ENCODE measurements around the gene SHISA9. TPM values are rescaled to one million over a fixed set of nuclear protein-coding genes. Genes with fewer than 3 reads are reported as not detected.

The SHISA9 gene
- polyA plus RNA-seq, 4 donors, result 2.8 to 6.2 (median 4.0) TPM

DNA sequence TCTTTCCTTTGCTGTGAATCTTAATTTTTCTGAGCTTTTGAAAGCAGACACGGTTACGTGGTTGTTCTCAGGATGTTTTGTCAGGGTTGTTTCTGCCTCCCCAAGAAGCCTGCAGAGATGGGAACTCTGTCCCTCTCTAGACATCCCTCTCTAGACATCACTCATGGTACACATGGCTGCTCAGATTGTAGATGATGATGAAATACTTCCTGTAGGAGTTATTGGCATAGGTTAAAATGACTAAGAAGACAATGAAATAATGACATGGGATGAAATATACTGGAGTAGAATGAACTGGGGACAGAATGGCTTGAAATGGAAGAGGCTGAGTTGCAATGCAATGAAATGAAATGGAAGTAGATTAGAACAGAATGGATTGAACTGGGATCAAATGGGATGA lies 253.4 kb downstream of the SHISA9 start:
- no peak for DNase-seq (ENCODE audit: low read depth in 4 of 4, low spot score in 2 of 4)

DNA sequence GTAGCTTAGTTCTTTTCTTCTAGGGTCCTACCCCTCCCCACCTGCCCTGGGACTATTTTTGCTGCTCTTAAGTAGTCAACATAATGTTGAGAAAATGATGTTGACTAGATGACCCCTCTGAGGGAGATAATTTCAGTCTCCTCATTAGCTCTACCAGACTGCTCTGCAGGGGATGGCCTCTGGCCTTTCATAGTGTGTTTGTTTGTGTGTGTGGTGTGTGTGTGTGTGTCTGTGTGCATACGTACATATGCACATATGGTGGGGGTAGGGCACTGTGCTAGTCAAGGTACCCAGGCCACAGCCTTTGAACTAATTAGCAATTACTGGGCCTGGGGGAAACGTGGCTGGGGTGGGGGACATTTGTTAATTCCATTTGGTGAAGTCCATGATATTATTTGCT lies 254.0 kb downstream of the SHISA9 start:
- DNase-seq (ENCODE audit: low read depth in 4 of 4, low spot score in 2 of 4), result no peak

DNA sequence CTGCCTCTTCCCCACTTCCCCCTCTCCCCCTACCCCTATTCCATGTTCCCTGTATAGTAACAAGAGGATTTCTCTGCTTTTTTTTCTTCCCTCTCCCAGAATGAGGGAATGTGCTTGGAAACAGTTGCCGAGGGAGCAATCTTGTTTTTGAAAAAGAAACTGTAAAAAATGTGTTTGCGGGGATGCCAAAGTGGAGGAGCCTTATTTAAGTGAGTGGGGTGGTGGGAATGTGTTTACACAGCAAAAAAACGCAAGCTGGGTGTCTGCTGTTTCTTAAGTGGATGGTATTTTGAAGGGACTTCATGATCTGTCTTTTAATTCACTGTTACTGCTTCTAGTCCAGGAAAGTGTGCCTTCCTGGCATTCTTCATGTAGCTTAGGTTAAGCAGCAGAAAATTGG lies 254.4 kb downstream of the SHISA9 start:
- no peak for DNase-seq (ENCODE audit: low read depth in 4 of 4, low spot score in 2 of 4)

DNA sequence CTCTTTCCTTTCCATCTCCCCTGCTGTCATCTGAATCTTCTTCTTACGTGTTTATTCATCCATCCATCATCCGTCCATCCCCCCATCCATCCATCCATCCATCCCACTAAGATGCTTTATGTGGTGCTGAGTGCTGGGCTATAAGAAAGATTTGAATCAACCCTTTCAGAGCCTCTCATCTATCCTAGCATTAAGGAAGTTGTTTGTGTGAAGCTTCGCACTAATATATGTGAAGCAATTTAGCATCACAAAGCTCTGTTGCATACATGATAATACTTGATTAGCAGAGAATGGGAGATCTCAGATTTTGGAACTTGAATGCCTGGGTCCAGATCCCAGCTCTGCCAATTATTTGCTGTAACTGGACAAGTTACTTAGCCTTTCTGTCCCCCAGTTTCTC lies 255.7 kb downstream of the SHISA9 start:
- DNase-seq (ENCODE audit: low read depth in 4 of 4, low spot score in 2 of 4), result no peak

DNA sequence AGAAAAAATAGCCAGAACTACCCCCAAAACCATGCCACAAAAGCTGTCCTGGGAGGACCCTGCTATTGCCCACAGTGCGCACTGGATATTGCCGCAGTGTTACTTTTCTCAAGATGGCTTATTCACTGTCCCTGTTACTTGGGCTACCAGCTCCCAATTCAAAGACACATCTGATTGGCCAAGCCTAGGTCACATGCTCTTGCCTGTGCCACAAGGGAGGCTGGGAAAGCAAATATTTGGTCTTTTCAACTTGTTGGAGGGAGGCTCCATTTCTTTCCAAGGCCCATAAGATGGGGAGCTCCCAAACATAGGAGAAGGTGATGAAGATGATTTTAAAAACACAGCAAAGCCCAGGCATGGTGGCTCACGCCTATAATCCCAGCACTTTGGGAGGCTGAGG lies 257.0 kb downstream of the SHISA9 start:
- no peak for DNase-seq (ENCODE audit: low read depth in 4 of 4, low spot score in 2 of 4)

DNA sequence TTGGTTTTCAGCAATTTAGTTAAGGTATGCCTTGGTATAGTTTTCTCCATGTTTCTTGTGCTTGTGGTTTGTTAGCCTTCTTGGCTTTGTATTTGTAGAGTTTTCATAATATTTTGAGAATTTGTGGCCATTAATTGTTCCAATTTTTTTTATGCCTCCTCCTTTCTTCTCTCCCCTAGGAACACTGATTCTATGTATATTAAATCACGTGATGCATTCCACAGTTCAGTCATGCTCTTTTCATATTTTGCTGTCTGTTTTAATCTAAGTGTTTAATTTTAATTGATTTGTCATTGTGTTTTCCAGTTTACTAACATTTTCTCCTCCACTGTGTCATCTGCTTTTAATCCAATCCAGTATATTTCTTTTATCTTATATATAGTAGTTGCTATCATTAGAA lies 263.6 kb downstream of the SHISA9 start:
- no peak for DNase-seq (ENCODE audit: low read depth in 4 of 4, low spot score in 2 of 4)

DNA sequence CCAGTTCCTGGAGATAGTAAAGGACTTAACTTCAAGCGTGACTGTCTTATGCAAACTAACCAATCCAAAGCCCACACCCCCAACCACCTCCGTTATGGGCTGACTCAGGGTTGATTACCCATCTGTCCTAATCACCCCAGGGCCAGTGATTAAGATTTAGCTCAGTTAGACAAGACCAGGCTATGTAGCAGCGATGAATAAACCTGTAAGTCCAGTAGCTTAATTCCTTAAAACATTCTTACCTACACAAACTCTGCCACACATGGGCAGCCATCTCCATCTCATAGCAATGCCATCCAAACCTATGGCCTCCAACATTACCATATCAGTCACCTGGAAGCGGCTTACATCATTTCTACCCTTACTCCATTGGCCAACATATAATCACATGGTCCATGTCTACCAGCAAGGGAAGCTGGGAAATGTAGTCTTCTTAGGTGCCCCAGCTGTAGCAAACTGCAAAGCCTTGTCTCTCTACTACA lies 266.7 kb downstream of the SHISA9 start:
- DNase-seq (ENCODE audit: low read depth in 4 of 4, low spot score in 2 of 4), result peak in 3 of 4 donors; percentile 2 to 25 (median 21)

DNA sequence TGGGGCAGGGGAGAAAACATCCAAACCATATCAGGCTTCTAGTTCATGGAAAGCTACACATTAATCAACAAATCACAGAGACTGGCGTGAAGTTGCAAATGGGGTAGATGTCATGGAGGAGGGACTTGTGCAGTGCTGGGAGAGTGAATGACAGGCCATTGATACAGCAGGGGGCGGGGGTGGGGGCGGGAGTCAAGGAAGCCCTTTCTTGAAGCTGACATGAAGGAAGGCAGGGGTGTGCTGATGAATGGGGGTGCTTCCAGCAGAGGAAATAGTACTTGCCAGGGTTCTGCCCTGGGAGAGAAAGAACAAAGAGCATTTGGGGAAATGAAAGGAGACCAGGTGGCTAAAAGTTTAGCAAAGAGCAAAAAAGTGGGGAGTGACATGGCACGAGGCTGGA lies 269.9 kb downstream of the SHISA9 start:
- no peak for DNase-seq (ENCODE audit: low read depth in 4 of 4, low spot score in 2 of 4)

DNA sequence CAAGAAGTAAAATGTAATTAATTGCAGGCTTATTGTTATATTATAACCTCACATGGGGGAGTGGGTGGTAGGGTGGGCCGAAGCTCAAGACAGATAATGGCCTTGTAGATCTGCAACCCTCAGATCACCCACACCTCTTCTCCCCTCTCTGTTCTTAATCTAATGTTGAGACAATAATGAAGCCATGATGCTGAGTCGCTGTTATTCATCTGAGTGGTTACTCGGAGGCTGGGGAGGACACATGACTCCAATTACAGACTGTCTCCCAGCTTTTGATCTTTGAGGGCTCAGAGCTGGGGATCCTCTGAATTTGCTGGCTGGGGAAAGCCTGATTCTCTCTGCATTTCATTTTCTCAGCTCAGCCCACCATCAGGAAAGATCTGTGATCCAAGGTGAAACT lies 275.3 kb downstream of the SHISA9 start:
- DNase-seq (ENCODE audit: low read depth in 4 of 4, low spot score in 2 of 4), result no peak

DNA sequence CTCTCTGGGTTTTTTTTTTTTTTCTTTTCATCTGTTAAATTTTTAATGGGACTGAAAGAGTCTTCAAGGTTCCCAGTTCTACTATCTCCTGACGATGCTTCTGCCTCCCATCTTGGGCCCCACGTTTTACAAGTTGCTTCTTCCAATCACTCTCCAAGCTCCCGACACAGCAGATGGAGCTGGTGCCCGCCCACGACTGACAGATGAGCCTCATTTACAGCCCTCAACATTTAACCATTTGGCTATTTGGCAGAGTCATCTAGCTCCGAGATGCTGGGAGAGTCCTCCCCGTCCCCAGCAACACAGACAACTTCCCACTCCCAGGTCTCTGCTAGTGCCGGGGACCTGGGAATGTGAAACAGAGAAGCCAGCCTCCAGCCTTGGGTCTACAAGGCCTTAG lies 276.9 kb downstream of the SHISA9 start:
- no peak for DNase-seq (ENCODE audit: low read depth in 4 of 4, low spot score in 2 of 4)

DNA sequence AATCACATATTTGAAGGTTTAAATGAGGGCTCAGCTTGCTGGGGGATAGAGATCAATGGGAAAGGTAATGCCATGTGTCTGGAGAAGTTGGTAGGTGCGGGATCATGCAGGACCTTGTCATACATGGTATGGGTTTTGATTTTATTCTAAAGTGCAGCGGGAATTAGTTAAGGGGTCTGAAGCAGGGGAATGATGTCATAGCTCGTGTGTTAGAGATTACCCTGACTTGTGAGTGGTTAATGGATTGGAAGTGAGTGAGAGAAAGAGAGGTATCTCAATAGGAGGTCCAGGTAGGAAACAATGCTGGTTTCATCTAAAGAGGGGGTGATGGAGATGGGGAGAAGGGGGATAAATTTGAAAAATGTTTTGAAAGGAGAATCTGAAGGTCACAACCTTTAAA lies 280.0 kb downstream of the SHISA9 start:
- DNase-seq (ENCODE audit: low read depth in 4 of 4, low spot score in 2 of 4), result no peak

DNA sequence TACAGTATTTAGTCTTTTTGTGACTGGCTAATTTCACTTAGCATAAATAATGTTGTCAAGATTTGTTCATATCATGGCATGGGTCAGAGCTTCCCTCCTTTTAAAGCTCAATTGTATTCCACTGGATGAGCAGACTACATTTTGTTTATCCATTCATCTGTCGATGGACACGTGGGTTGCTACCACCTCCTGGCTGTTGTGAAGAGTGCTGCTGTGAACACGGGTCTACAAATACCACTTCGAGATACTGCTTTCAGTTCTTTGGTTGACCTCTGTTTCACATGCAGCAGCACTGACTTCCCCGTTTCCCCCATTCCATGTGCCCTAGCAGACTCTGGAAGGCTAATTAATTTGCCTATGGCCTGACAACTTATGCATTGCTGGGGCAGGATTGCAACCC lies 285.4 kb downstream of the SHISA9 start:
- no peak for DNase-seq (ENCODE audit: low read depth in 4 of 4, low spot score in 2 of 4)

DNA sequence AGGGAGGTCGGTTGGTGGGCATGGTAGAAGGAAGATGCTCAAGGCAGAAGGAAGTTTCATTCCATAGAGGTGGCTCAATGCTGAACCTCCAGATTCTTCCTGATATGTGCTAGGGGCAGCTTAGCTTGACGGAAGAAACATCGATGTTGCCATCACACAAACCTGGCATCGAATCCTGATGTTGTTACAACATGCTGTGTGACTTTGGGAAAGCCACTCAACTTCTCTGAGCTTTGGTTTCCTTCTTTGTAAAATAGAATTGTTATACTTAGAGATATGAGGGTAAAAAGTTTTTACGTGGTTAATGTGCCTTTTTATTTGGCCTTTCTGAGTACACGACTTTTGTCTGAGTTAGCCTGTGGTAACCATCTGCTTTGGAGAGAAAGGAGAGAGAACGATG lies 287.9 kb downstream of the SHISA9 start:
- DNase-seq (ENCODE audit: low read depth in 4 of 4, low spot score in 2 of 4), result no peak

DNA sequence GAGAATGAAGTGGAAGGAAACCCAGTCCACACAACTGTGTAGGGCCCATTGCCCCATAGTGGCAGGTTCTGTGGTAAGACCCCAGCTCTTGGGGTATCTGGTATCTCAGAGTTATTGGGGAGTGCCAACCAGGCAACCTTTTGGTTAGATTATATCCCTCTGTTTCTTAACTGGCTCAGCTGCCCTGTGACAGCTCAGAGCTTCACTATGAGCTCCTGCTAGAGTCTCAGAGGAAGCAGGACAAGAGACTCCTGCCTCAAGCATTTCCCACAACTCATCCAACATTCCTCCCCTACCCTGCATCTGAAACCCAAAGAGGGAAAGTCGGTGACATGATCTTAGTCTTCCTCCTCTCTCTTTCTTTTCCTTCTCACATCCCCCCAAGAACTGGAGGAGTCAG lies 292.3 kb downstream of the SHISA9 start:
- DNase-seq (ENCODE audit: low read depth in 4 of 4, low spot score in 2 of 4), result no peak

DNA sequence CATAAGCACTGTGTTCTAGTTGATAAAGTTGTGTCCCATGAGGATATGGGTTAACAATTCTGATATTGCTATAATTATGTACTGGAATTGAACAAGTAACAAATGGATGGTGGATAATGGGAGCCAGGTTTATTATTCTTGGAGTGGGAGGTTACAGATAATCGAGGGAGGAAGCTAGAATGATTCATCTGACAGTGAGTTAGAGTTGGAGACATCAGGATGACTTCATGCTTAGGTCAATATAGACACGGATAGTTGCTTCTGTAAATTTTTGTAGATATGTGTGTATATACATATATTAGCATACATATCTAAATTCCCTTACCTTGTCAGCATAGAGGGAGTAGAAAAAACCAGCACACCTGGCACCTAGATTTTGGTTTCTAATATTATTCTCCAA lies 293.4 kb downstream of the SHISA9 start:
- no peak for DNase-seq (ENCODE audit: low read depth in 4 of 4, low spot score in 2 of 4)

DNA sequence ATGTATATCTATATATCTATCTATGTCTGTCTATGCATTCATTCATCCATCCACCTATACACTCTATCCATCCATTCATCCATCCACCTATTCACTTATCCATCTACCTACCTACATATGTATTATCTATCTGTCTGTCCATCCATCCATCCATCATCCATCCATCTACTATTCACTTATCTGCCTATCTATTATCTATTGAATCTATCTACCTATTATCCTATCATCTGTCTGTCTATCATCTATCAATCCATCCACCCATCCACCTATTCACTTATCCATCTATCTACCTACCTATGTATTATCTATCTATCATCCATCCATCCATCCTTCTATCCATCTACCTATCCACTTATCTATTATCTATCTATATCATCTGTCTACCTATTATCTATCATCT lies 302.3 kb downstream of the SHISA9 start:
- DNase-seq (ENCODE audit: low read depth in 4 of 4, low spot score in 2 of 4), result no peak

DNA sequence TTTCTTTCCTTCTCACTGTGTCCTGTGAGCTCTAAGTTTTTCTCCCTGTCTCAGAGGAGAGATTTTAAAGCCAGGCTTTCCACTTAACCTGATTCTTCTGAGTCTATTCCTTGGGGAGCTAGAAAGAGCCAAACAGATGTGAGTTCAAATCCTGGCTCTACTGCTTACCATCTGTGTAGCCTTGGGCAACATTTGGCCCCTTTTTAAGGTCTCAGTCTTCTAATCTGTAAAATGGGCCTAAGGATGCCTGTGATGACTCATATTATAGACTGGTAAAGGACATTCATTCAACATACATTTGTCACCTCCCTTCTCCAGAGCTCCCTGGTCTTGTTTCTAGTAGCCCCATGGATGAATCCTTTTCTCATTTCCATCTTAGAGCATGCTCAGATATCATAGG lies 304.0 kb downstream of the SHISA9 start:
- DNase-seq (ENCODE audit: low read depth in 4 of 4, low spot score in 2 of 4), result no peak

DNA sequence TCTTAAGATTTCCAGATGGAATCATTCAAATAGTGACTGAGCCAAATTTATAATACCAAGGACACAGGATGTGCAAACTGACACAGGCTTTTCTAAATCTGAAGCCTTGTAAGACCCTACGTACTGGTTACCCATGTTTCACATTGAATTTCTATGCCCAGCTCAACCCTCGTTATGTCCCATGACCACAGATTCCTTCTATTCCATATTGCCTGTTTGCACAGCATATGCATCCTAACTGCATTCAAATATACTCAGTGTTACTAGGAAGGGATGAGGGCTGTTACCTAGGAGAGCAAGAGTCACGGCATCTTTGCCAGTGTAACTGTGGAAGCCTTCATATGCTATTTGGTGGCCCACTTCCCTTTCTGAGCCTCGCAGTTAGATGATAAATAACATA lies 305.2 kb downstream of the SHISA9 start:
- no peak for DNase-seq (ENCODE audit: low read depth in 4 of 4, low spot score in 2 of 4)

DNA sequence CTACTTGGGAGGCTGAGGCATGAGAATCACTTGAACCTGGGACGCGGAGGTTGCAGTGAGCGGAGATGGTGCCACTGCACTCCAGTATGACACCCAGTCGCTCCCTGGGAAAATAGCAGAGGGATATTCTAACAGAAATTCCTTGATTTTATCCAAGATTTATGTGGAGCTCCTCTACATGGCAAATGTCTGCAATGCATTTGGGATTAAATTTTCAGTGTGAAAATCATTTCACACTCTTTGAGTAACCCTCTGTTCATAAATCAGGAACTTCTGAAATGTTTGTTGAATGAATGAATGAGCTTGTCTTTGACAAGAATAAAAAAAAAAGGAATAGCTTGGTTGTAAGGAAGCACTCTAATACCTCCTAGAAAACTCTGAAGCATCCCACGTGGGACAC lies 305.8 kb downstream of the SHISA9 start:
- no peak for DNase-seq (ENCODE audit: low read depth in 4 of 4, low spot score in 2 of 4)

DNA sequence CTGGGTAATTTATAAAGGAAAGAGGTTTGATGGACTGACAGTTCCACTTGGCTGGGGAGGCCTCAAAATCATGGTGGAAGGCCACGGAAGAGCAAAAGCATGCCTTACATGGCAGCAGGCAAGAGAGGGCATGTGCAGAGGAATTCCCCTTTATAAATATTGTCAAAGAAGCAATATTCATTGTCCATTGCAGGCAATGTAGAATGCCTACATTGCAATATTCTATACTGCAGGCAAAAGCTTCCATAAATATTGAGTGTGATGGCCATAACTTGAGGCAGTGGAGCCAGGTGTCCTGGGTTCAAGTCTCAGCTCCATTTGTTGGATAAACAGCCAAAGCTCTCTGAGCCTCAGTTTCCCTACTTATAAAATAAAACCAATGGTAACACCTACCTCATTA lies 322.3 kb downstream of the SHISA9 start:
- no peak for DNase-seq (ENCODE audit: low read depth in 4 of 4, low spot score in 2 of 4)

DNA sequence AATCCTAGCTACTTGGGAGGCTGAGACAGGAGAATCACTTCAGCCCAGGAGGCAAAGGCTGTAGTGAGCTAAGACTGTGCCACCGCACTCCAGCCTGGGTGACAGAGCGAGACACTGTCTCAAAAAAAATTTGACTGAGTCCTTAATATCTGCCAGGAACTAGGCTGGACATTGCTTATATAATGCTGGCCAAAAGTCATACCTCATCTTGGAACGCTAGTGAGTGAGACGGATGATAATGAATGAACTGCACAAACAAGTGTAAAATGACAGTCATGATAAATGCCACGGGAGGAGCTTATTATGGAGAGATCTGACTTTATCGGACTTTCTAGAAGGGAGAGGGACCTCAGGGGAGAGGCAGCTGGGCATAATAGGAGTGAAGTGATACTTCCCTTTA lies 327.6 kb downstream of the SHISA9 start:
- no peak for DNase-seq (ENCODE audit: low read depth in 4 of 4, low spot score in 2 of 4)

DNA sequence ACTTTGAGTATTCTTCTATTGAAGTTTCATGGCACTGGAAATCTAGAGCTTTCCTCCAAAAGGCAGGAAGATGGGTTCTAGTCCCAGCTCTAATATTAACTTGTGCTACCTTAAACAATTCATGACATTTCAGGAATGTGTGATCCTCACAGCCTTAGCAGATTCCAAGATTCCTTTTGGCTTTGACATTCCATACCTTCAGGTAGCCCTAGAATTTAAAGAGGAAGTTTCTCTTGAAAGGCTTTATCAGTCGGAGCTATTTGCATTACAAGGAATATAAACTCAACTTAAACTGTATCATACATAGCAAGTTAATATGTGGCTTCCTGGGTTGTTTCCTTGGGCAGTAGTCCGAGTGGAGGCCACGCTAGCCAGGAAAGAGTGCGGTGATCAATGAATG lies 330.0 kb downstream of the SHISA9 start:
- DNase-seq (ENCODE audit: low read depth in 4 of 4, low spot score in 2 of 4), result no peak

DNA sequence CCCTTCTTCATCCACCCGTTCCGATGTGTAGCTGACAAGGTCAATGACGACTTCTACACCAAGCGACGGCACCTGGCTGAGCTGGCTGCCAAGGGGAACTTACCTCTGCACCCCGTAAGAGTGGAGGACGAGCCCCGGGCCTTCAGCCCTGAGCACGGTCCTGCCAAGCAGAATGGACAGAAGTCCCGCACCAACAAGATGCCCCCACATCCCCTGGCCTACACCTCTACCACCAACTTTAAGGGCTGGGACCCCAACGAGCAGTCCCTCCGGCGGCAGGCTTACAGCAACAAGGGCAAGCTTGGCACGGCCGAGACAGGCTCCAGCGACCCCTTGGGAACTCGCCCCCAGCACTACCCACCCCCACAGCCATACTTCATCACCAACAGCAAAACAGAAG lies 333.6 kb downstream of the SHISA9 start:
- no peak for DNase-seq (ENCODE audit: low read depth in 4 of 4, low spot score in 2 of 4)

DNA sequence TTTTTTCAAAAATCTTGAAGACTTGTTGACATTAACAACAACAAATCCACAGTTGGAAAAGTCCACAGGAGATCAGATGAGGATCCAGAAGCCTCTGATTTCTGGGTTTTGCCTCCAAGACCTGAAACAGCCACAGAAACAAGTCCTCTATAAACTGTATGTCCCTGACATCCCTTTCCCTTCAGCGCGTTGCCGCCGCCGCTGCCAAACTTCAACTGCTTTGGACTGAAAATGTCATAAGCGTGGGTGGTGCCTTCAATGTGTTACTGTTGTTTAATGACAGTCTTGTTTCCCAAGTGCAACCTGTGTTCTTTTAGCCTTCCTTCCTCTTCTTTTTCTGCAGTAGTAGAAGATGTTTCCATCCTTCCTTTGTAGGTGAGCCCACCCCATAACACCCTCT lies 334.9 kb downstream of the SHISA9 start:
- DNase-seq (ENCODE audit: low read depth in 4 of 4, low spot score in 2 of 4), result no peak

All from left renal cortex interstitium (tissue), 4 donors.